HG03175 (cell line): ENCODE data around the gene DPAGT1.
"Not testable (repeated sequence)": the region's sequence is repeated elsewhere in the genome, so short reads cannot be mapped to it uniquely, and the experiment has no call there.

Experiments
- ATAC-seq: cut with Tn5 transposase; IDR thresholded peaks from one replicate; pipeline ENCODE4 v1.9.1; 2021; ENCODE audit warnings: mild to moderate bottlenecking, moderate library complexity; ENCODE audit not compliant: unreplicated experiment

Gene DPAGT1

DNA sequence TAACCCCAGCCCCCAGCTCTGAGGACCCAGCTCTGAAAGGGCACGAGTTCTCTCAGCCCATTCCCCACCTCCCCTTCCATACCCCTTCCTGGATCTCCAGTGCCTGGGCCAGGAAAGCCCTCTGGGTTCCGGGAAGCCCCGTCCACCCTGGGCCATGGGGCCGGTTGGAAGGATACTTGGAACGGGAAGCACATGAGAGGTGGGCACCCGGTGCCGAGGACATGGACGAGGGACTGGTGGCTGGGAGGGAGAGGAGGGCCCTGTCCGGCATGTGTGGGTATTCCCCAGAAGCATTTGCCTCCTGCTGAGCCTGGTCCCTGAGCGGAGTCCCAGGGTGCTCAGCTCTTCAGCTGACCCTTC, 14.6 kb upstream of the DPAGT1 start:
- ATAC-seq, result no peak

DNA sequence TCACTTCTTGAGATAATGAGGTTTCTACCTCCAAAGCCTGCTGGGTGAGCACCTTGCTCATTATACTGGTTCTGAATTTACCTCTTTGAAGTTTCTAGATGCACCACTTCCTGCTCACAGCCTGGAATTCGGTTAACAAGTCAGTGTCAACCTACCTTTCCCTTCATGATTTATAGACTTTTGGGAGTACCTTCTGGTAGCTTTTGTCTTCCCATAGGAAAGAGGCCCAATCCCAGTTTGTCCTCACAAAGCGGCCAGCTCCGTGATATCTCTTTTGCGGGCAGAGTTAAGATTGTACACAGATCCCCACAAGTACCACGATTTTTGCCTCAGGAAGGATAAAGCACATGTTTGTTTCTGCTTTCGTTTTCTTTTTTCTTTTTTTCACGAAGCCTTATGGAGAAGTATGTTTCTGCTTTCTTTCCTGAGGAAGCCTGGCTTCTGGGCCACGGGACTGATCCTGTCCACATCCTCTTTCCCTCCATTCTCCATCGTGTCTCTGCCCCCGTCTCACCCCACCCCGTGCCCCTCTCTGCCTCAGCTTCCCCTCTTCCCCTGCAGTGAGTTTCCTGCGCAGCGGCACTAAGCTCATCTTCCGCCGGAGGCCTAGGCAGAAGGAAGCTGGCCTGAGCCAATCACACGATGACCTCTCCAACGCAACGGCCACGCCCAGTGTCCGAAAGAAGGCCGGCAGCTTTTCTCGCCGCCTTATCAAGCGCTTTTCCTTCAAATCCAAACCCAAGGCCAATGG, 14.0 kb upstream of the DPAGT1 start:
- no peak for ATAC-seq

DNA sequence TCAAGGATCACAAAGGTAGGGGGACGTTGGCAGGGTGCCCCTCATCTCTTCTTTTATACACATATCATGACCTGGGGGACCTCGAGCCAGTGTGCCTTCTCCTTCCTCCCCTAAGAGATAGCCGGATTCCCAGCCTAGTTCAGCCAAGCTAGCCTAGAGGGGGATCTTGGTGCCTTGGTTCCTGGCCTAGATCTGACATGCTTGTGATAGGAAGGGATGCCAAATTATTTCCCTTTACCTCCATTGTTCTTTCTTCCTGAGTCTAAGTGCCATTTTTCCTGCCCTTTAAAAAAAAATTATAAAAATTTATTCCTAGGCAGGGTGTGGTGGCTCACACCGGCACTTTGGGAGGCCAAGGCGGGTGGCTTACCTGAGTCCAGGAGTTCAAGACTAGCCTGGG, 12.7 kb upstream of the DPAGT1 start:
- no peak for ATAC-seq

DNA sequence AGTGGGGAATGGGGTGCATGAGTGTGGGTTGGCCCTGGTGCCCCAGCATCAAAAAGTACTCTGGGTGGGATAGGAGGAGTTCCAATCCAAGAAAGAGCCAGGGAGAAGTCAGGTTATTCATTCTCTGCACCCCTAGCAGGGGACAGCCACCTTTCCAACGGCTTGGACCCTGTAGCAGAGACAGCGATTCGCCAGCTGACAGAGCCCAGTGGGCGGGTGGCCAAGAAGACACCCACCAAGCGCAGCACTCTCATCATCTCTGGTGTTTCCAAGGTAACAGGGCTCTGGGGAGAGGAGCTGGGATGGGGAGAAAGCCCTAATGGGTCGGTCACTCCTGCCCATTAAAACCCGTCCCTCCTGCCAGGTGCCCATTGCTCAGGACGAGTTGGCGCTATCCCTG, 12.1 kb upstream of the DPAGT1 start:
- no peak for ATAC-seq

DNA sequence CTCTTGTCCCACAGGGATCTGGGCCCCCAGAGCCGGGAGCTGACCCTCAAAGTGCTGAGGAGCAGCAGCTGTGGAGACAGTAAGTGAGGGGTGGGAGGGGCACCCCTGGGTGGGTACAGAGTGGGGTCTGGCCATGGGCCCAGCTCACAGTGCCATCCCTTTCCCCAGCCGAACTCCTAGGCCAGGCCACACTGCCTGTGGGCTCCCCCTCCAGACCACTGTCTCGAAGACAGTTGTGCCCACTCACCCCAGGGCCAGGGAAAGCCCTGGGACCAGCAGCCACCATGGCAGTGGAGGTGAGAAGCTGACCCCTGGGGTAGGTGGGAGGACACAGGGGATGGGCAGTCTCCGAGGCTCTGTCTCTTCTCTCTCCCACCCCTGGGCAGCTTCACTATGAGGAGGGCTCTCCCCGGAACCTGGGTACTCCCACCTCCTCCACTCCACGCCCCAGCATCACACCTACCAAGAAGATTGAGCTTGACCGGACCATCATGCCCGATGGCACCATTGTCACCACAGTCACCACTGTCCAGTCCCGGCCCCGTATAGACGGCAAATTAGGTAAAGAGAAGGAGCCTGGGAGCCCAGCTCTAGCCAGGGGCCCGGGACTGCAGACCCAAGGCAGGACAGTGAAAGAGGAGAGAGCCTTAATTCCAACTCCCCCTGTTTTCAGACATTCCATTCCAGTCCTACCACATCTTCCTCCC, 10.8 kb upstream of the DPAGT1 start:
- no peak for ATAC-seq

DNA sequence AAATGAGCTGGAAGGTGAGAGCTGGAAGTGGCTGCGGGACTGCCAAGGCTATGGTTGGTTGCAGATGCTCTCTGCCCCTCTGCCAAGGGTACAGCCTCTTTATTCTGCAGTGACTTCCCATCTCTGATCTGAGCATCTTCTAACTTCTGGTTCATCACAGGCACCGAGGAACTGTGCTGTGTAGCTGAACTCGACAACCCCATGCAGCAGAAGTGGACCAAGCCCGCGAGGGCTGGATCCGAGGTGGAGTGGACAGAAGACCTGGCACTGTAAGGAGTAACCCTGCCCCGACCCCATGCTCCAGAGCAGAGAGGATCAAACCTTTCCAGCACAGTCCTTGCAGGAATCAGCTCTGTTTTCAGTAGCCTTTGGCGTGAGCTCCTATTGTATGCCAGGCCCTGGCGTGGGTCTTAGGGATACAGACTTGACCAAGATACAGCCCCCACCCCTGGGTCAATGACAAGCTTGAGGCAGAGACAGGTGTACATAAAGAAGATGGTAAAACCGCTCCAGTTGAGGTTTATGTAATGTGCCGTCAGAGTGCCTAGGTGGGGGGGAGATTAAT, 9.8 kb upstream of the DPAGT1 start:
- no peak for ATAC-seq

DNA sequence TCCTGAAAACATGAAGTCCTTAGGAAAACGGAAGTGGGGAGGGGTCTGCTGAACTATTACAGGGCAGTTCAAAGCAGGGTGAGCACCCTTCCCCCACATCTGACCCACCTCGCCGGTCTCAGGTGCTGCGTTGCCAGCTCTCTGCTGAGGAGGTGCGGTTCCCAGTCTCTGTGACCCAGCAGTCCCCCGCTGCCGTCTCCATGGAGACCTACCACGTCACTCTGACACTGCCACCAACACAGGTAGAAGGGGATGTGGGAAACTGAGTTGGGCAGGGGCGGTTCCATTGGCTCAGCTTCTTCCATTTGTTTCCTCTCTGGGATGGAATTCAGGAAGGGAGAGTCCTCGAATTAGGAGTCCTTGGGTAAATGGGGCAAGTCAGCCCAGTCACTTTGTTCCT, 8.8 kb upstream of the DPAGT1 start:
- no peak for ATAC-seq

DNA sequence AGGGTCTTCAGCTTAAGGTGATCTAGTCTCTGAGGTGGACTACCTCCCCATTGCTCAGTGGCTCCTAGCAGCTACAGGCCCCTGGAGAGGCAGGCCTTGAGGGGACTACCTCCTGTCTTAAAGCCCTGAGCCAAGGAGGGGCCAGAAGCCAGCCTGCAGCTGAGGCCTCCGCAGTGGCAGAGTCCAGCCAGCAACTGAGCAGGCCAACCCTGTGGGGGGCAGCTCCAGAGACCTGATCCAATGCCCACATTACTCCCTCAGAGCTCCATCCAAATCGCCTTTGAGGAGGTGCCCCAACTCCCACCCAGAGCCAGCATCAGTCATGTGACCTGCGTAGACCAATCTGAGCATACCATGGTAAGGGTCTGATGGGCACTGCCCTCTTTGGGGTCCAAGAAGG, 8.2 kb upstream of the DPAGT1 start:
- ATAC-seq, result no peak

DNA sequence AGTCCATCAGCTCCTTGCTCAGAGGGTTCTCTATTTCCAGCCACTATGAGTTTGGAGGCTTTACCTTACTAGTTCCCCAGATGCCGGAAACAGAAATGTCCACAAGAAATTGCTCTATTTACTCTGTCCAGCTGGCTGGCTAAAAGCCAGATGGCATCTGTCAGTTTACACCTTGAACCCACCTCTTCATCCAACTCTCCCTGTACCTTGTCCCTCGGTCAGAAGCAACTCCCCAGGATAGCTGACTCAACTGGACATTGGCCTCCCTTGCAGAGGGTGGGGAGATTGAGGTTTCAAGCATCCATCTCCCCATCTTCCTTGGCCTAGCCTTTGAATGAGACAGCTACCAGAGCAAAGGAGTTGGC, 7.2 kb upstream of the DPAGT1 start:
- no peak for ATAC-seq

DNA sequence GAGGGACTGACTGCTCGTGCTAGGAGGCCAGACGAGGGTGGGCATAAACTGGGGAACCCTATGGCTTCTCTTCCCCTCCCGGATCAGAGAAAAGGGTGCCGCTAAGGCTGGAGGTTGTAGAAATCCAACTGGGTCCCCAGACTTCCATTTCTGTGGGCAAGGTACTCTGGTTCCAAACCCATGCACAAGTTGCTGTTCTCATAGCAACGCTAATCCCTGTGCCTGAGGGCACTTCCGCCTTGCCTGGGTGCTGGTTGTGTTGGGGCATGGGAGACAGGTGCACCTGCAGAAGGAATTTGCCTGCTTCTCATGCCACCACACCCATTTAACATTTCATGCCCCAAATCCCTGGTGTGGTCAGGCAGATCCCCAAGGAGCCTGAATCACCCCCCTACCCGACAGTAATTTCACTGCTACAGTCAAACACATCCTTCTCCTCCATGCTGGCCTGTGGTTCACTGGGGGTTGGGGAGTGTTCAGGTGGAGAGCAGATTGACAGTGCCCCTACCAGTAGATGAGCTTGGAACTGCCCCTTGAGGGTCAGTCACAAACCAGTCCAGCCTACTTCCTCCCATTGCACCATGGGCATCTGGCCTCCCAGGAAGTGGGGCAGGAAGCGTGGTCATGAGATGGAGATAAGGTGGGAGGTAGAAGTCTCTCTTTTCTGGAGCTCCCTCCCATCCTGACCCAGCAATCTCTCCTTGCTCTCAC, 6.6 kb upstream of the DPAGT1 start:
- ATAC-seq, result no peak

DNA sequence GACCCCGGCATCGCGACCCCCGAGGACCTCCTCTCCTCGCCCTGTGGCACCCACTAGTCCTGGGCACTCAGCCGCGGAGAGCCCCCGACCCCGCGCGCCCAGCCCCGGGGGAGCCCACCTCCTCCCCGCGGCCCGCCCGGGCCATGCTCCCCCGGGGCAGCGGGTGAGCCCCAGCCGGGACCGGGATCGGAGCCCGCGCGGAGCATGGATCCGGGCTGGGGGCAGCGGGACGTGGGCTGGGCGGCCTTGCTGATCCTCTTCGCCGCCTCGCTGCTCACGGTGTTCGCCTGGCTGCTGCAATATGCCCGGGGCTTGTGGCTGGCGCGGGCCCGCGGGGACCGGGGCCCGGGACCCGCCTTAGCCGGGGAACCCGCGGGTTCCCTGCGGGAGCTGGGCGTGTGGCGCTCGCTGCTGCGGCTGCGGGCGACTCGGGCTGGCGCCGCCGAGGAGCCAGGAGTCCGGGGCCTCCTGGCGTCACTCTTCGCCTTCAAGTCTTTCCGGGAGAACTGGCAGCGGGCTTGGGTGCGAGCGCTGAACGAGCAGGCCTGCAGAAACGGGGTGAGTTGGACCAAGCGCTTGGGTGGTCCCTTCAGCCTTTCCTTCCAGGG, 6.0 kb upstream of the DPAGT1 start:
- ATAC-seq, result peak; percentile 14

DNA sequence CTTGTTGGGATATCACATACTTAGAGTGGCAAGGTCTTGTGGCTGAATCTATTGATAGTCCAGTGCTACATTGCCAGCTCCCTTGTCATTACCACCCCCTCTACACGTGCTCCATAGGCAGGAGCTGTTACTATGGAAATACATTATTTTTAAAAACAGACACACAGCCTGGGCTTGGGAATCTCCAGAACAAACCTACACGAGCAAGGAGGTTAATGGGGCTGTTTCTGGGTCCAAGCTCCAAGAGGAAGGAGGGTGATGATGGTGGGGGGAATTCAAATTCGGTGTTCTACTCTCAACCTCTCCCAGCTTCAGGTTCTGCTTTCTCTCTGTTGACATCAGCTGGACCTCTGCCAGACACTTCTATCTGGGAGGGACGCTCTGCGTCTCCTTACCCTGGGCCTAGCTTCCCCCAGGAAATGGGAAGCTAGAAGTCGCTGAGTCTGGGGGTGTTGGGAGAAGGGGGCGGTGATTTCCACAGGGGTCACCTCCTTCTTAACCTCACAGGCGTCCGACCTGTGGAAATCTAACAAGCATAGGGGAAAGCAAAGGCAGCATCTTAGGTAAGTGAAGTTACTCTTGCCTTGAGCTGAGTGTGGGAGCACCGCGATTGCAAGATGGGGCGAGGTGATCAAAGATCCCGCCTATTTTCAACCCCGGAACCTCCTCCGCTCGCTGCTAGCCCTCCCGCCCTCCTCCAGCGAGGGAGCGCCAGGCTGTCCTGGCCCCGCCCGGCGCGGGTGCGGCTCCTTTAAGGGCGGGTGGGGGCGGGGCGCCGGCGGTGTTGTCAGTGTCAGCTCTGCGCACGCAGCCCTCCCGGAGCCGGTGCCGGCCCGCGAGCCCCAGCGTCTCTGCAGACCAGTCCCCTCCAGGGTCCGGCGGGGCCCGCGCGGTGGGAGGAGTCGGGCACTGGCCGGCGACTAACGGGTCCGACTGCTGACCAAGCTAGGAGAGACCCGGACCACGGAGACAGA, 5.2 kb upstream of the DPAGT1 start, which contains the start of gene C2CD2L:
Gene C2CD2L, plus strand, starts transcription at position 781 of the 974 bp plus-strand sequence. CDS start 398 bp downstream, outside the sequence.
- ATAC-seq, result peak; percentile 75

DNA sequence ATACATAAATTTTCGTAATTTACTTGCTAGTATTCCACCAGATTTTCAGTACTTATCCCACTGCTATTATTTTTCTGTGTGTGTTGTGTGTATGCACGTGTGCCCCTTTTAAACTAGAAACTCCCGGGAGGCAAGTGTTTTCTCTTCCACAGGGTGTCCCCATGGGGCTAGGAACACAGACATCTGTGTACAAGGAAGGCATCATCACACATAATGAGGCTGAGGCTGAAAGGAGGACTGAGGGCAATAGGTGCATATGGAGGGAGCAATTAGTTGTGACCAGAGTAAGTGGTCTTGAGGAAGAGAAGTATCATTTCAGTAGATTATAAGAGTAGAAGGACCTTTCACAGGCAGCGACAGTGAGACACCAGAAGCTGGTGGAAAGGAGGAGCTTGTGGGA, 2.1 kb upstream of the DPAGT1 start:
- no peak for ATAC-seq

DNA sequence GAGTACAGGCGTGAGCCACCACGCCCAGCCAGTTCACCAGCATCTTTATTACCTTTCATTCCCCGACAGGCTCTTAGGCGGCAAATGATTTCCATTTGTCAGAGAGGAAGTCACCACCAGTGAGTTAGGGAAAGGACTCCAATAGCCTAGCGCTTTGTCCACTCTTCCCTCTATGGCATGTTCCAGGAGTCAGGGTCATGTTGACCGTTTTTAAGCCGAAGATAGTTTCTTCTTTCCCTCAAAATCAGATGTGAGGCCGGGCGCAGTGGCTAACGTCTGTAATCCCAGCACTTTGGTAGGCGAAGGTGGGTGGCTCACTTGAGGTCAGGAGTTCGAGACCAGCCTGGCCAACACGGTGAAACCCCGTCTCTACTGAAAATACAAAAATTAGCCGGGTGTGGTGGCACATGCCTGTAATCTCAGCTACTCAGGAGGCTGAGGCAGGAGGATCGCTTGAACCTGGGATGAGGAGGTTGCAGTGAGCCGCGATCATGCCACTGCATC, 1.6 kb upstream of the DPAGT1 start:
- ATAC-seq, result not testable (repeated sequence)

DNA sequence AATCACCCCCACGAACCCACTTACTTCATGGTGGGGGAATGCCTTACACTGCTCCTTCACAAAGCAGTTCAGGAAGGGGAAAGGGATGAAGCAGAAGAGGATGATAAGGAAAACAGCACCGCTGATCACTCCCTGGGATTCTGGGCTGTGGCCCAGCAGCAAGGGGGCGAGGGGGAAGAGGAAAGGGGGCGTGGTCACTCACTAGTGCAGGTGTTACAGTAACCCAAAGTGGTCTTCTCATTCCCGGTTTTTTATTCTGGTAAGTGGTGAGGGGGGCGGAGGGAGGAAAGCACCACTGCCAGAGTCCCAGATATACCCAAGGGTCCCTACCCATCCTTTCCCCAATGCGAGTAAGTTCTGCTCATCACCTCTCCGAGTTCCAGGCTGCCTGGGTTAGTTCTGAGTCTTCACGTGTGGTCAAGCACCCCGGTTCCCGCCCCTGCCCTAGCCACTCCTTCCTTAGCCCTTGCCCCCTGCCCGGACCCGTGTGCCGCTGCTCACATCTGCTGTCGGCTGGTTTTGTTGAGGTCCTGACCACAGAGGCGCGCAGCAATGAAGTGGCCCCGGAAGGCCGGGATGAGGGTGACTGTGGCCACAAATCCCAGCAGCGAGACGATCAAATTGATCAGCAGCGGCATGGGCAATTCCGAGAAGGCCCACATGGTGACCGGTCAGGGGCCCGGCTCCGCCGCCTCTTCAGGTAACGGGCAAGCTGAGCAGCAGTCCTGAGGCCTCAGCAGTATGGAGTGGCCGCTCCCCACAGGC, 477 bp downstream of the DPAGT1 start:
- ATAC-seq, result peak; percentile 25

DNA sequence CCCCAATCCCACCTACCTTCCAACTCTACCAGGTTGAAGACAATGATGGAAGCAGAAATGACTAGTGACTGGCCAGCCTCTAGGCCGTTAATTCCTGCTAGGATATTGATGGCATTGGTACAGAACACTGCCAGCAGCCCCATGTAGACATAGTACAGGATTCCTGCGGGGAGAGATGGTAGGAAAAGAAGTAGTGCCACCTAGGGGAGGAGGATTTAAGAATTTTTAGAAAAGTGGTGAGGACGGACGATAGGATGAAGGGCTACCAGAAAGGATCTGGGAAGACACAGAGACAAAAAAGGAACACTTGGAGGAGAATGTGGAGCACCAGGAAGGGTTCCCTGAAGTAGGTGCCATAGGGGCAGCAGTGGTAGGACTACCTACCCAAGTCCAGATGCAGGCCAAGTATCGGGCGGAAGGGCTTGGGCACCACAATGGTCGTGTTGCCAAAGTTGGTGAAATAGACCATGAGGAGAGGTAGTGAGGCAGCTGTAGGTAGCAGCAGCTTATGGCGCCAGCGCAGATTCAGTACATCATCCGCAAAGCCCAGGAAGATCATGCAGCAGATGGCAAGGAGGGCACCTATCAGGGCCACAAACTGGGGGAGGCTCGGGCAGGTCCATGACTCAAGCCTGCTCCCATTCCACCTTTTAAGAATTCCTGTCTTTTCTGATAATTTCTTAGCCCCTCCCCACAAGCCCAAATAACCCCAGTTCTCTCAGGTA, 1.2 kb downstream of the DPAGT1 start:
- ATAC-seq, result no peak

DNA sequence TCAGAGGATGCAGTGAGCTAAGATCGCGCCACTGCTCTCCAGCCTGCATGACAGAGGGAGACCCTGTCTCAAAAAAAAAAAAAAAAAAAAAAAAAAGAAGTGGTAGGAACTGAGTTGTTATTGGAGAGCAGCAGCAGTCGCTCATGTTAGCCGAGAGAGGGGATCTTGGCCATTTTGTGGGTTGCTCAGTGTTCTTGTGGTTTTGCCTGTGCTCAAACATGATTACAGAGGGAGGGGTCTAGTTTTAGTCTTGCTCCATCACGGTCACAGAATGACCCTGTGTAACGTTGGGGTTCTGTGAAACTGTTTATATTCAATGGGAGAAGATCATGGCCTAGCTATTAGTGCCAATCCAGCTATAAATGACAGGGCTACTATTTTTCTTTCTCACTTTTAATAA, 1.9 kb downstream of the DPAGT1 start:
- ATAC-seq, result no peak

DNA sequence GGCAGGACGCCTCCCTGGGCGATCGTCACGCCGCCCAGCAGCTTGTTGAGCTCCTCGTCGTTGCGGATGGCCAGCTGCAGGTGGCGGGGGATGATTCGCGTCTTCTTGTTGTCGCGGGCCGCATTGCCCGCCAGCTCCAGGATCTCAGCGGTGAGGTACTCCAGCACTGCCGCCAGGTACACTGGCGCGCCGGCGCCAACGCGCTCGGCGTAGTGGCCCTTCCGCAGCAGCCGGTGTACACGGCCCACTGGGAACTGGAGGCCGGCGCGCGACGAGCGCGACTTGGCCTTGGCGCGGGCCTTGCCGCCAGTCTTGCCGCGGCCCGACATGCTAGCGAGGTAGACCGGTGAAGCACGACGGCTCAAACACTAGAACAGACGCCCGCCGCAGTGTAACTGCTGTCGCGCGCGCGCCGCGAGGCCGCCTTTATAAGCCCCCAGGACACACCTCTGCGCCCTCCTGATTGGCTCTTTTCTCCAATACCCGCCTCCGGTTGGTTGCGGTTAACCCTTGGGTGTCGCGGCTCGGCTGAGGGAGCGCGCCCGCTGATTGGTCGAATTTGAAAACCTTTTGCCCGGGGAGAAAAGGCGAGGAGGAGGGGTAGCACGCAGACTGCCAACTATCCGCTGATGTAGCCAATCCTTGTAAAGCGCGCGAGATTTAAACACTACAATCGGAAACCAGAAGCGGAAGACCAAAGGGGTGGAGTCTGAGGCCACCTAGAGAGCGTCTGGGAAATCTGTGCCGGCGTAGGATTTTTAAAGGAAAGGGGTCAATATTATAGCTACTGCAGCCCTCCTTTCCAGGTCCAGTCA, 6.4 kb downstream of the DPAGT1 start:
- ATAC-seq, result peak; percentile 89
